Tibial nerve (tissue), 3 donors: ENCODE measurements around the gene TMTC1.

Experiments used
- POLR2A ChIP-seq, 2 donors: fragments of 450-650 bp; IDR thresholded peaks; one replicate each; pipeline ENCODE4 v1.6.1; 2017; ENCODE audit warnings: antibody characterized with exemption in 2 of 2, mild to moderate bottlenecking in 2 of 2, moderate library complexity in 2 of 2
- TF ChIP-seq, protein P1 (sequence below), 5 experiments: fragments of 200-600 bp in 3 of 5; fragments of 450-650 bp in 2 of 5; sonication (generic) in 3 of 5; IDR thresholded peaks; one replicate each; pipeline ENCODE4 v1.5.1; 2016 to 2019; ENCODE audit warnings: antibody characterized with exemption in 5 of 5, mild to moderate bottlenecking in 3 of 5, moderate library complexity in 2 of 5

DNA sequence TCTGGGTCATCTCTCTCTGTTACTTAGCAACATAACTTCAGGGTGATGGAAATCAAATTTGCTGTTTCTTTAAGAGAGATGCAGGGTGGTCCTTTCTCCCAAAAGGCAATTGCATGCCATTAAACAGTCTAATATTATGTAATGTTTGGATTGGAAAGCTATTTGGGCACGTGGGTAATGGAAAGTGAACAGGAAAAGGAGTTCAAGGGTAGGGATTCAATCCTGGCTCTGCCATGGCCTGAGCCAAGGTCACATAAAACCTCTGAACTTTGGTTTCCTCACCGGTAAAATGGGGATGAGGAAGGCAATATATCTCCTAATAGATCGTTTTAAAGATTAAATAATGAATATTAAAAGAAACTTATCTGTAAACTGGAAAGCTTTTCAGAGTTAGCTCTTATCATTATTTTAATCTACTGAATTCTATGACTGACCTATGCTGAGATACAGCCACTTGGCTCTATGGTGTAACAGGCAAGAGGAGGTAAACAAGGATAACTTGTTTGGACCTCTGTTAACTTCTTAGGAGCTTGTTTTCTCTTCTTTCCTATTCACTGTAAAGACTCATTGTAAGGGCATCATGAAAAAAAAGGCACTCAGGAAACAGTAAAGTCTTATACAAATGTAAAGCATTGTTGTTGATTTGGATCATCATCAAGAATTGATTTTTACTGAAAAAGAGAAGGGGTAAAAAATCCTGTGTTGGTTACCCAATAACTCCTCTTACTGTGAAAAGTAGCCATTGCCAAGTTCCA lies 230.6 kb downstream of the TMTC1 start:
- TF ChIP-seq, protein P1, sequence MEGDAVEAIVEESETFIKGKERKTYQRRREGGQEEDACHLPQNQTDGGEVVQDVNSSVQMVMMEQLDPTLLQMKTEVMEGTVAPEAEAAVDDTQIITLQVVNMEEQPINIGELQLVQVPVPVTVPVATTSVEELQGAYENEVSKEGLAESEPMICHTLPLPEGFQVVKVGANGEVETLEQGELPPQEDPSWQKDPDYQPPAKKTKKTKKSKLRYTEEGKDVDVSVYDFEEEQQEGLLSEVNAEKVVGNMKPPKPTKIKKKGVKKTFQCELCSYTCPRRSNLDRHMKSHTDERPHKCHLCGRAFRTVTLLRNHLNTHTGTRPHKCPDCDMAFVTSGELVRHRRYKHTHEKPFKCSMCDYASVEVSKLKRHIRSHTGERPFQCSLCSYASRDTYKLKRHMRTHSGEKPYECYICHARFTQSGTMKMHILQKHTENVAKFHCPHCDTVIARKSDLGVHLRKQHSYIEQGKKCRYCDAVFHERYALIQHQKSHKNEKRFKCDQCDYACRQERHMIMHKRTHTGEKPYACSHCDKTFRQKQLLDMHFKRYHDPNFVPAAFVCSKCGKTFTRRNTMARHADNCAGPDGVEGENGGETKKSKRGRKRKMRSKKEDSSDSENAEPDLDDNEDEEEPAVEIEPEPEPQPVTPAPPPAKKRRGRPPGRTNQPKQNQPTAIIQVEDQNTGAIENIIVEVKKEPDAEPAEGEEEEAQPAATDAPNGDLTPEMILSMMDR (IDR thresholded peaks at IDR 0.05) = no peak
- no peak for TF ChIP-seq POLR2A (IDR thresholded peaks at IDR 0.05)
